ENCODE measurements around the gene NREP.

DNA sequence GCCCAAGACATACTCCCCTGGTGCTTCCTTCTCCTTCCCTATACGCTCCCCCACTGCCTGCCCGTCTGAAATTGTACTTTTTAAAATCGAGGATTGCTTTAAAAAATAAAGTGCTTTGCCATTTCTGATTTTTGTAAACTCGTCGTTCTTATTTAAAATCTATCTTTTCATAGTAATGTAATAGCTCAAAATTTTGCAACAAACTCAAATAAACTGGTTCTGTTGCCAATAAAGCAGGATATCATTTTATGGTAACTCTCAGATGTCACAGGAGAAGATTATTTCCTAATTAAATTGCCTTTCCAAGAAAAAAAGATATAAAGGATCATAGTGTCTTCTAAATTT, 1.3 kb upstream of the NREP start:
- no peak for TF ChIP-seq GATA2 (IDR thresholded peaks at IDR 0.05; ENCODE audit: low read depth, low read length)
- TF ChIP-seq GATA3 (IDR thresholded peaks at IDR 0.05; ENCODE audit: low read depth, low read length): no peak
